ENCODE data around the gene TUBB4A. TPM values are rescaled to one million over a fixed set of nuclear protein-coding genes. Genes with fewer than 3 reads are reported as not detected.
A peak's percentile ranks its signal among the peaks of the same experiment; 100 is the strongest.

Gene TUBB4A
- total RNA-seq, 1 experiment from 2014 or later, result not detected

DNA sequence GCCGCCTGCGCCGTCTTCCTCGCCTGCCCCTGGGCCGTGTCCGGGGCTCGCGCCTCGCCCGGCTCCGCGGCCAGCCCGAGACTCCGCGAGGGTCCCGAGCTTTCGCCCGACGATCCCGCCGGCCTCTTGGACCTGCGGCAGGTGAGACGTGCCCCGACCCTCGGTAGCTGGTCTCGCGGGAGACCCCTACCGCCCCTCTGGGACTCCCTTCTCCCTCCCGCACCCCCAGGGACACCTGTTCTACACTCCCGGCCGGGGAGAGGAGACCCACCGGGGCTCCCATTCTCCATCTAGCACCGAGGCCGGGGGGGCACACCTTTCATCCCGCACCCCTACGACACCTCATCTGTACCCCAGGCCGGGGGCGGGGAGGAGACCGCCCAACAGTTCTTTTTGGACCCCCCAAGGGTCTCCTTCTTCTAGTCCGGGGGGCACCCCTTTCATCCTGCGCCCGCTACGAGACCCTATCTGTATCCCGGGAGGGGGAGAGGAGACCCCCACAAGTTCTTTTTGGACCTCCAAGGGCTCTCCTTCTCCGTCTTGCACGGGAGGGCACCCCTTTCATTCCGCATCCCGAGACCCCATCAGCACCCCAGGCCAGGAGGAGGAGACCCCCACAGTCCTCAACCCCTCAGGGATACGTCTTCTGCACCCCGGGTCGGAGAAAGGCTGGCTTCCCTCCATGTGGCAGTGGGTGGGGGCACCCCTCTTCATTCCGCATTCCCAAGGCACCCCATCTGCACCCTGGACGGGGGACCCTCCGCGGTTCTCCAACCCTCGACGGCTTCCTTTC is 29.2 kb upstream of the TUBB4A start:
- peak overlapping the region; percentile 94 for H3K27ac Mint-ChIP-seq (ENCODE audit: low read depth, unreplicated experiment)
- H3K9me3 Mint-ChIP-seq (ENCODE audit: unreplicated experiment), result no peaks in the 10 kb centered on the region
- no peak for DNase-seq (ENCODE audit: unreplicated experiment)
- H3K4me1 Mint-ChIP-seq (ENCODE audit: insufficient read depth, unreplicated experiment), result peaks cover 34% of the 10 kb centered on the region
- BruUV-seq (replicated peaks), result TSS peak; percentile 73
- no peaks in the 10 kb centered on the region for H3K27me3 Mint-ChIP-seq (ENCODE audit: insufficient read depth, unreplicated experiment)
- ChIA-PET CTCF (interaction anchor here (0.6 to 0.9 kb wide), 2 partner anchors 15 to 102 kb away, joined by 3 to 5 read pairs; no protein-coding TSS in a partner anchor), POLR2A (interaction anchor here (0.6 to 2.4 kb wide), 28 partner anchors 7 to 543 kb away, joined by 3 to 26 read pairs (median 3); partner anchors contain the start of genes C3, CRB3, GPR108 and GTF2F1)
- TF ChIP-seq, protein P1, sequence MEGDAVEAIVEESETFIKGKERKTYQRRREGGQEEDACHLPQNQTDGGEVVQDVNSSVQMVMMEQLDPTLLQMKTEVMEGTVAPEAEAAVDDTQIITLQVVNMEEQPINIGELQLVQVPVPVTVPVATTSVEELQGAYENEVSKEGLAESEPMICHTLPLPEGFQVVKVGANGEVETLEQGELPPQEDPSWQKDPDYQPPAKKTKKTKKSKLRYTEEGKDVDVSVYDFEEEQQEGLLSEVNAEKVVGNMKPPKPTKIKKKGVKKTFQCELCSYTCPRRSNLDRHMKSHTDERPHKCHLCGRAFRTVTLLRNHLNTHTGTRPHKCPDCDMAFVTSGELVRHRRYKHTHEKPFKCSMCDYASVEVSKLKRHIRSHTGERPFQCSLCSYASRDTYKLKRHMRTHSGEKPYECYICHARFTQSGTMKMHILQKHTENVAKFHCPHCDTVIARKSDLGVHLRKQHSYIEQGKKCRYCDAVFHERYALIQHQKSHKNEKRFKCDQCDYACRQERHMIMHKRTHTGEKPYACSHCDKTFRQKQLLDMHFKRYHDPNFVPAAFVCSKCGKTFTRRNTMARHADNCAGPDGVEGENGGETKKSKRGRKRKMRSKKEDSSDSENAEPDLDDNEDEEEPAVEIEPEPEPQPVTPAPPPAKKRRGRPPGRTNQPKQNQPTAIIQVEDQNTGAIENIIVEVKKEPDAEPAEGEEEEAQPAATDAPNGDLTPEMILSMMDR (IDR thresholded peaks at IDR 0.05; ENCODE audit: unreplicated experiment), result no peak
- H3K36me3 Mint-ChIP-seq (ENCODE audit: insufficient read depth, unreplicated experiment), result peaks cover 36% of the 10 kb centered on the region
- intact Hi-C loops (cut with micrococcal nuclease), result no loop called here
- peak overlapping the region; percentile 84 for H3K4me3 Mint-ChIP-seq (ENCODE audit: unreplicated experiment)

DNA sequence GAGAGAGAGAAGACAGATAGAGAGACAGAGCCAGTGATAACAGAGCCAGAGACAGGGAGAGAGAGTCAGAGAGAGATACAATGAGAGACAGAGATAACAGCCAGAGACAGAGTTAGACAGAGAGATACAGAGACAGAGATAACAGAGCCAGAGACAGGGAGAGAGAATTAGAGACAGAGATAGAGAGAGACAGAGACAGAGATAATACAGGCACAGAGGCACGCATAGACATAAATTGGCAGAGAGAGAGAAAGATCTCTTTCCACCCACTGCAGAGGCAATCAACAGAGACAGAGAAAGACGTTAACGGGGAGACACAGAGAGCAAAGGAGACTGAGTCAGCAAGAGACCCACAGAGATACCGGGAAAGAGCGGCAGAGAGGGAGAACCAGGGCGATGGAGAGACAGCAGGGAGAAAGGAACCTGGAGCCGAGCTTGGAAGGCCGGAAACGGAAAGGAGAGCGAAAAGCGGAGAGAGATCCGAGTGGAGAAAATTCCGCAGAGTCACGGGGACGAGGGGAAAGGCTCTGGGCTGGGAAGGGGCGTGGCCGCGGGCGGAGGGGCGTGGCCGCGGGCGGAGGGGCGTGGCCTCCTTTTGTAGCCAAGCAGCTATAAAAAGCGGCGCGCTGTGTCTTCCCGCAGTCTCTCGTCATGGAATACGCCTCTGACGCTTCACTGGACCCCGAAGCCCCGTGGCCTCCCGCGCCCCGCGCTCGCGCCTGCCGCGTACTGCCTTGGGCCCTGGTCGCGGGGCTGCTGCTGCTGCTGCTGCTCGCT is 28.5 kb upstream of the TUBB4A start, which contains the start of gene TNFSF9:
TNFSF9 (plus strand) TSS at position 641 of the 777 bp plus-strand sequence; CDS start at position 652, 11 bp downstream.
- H3K27ac Mint-ChIP-seq (ENCODE audit: low read depth, unreplicated experiment), result peak within 1 kb of the TSS; percentile 94
- DNase-seq (ENCODE audit: unreplicated experiment), result peak; percentile 93
- POLR2A ChIA-PET, result interaction anchor here (0.6 to 2.4 kb wide), 25 partner anchors 8 to 214 kb away, joined by 3 to 26 read pairs (median 4); partner anchors contain the start of genes CRB3, GPR108 and GTF2F1
- BruUV-seq (replicated peaks), result TSS peak; percentile 72
- peaks cover 28% of the 10 kb centered on the region for H3K36me3 Mint-ChIP-seq (ENCODE audit: insufficient read depth, unreplicated experiment)
- intact Hi-C loops (cut with micrococcal nuclease), result no loop called here
- no peaks in the 10 kb centered on the region for H3K9me3 Mint-ChIP-seq (ENCODE audit: unreplicated experiment)
- H3K27me3 Mint-ChIP-seq (ENCODE audit: insufficient read depth, unreplicated experiment), result no peaks in the 10 kb centered on the region
- TF ChIP-seq, protein P1 (IDR thresholded peaks at IDR 0.05; ENCODE audit: unreplicated experiment), result no peak
- CTCF ChIA-PET, result interaction anchor here (0.6 kb wide), 1 partner anchor 333 kb away, joined by 3 read pairs; no protein-coding TSS in a partner anchor
- peak within 1 kb of the TSS; percentile 84 for H3K4me3 Mint-ChIP-seq (ENCODE audit: unreplicated experiment)
- peaks cover 34% of the 10 kb centered on the region for H3K4me1 Mint-ChIP-seq (ENCODE audit: insufficient read depth, unreplicated experiment)

DNA sequence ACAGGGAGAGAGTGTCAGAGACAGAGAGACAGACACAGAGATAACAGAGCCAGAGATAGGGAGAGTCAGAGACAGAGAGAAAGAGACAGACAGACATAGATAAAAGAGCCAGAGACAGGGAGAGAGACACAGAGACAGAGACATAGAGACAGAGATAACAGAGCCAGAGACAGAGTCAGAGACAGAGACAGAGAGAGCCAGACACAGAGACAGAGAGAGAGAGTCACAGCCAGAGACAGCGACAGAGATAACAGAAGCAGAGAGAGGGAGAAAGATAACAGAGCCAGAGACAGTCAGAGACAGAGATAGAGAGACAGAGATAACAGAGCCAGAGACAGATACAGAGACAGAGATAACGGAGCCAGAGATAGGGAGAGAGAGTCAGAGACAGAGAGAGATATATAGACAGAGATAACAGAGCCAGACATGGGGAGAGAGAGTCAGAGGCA is 27.9 kb upstream of the TUBB4A start:
- H3K4me1 Mint-ChIP-seq (ENCODE audit: insufficient read depth, unreplicated experiment), result peaks cover 34% of the 10 kb centered on the region
- H3K4me3 Mint-ChIP-seq (ENCODE audit: unreplicated experiment), result peak overlapping the region; percentile 84
- intact Hi-C loops (cut with micrococcal nuclease), result no loop called here
- H3K27me3 Mint-ChIP-seq (ENCODE audit: insufficient read depth, unreplicated experiment), result no peaks in the 10 kb centered on the region
- H3K27ac Mint-ChIP-seq (ENCODE audit: low read depth, unreplicated experiment), result peak overlapping the region; percentile 94
- BruUV-seq (replicated peaks), result no TSS peak
- TF ChIP-seq, protein P1 (IDR thresholded peaks at IDR 0.05; ENCODE audit: unreplicated experiment), result no peak
- POLR2A ChIA-PET, result interaction anchor here (0.7 to 2.4 kb wide), 13 partner anchors 8 to 215 kb away, joined by 3 to 26 read pairs (median 5); partner anchors contain the start of gene GTF2F1
- peaks cover 22% of the 10 kb centered on the region for H3K36me3 Mint-ChIP-seq (ENCODE audit: insufficient read depth, unreplicated experiment)
- DNase-seq (ENCODE audit: unreplicated experiment), result no peak
- H3K9me3 Mint-ChIP-seq (ENCODE audit: unreplicated experiment), result no peaks in the 10 kb centered on the region
- CTCF ChIA-PET, result interaction anchor here (0.6 kb wide), 1 partner anchor 334 kb away, joined by 3 read pairs; no protein-coding TSS in a partner anchor

Data from MCF 10A (cell line).